ENCODE data around the gene FXYD7. TPM values are rescaled to one million over a fixed set of nuclear protein-coding genes. Genes with fewer than 3 reads are reported as not detected.

Gene FXYD7
- total RNA-seq, 1 experiment from 2014 or later, result not detected

DNA sequence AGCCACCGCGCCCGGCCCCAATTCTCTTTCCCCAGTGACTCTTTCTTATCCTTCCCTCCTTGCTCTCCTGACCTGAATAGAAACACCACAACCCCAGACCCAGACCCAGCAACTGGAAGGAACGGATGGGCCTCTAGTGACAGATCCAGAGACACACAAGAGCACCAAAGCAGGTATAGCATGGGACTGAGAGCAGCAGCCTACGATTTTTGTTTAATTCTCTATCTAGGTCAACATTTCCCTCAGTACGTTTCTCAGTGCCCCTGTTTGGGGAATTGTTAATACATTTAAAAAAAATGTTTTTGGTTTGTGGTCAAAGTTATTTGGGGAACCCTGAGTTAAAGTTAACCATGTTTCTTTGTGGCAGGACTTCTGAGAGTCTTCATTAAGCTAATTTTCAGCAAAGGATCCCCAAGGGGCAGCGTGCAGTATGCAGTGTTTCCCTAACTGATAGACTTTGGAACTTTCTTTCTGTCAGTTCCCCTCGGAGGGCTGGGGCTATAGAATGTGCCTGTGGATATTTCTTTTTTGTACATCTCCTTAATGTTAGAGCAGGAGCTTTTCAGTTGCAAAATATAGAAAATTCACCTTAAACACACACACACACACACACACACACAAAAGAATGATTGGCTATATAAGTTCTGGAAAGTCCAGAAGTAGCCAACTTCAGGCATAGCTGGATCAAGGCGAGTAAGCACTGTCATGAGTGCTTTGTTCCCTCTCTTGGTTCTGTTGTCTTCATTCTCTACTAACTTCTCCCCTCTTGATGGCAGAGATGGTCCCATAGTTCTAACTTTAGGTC, 17.8 kb downstream of the FXYD7 start:
- peak overlapping the region; percentile 55 for H3K27ac Mint-ChIP-seq (ENCODE audit: low read depth, unreplicated experiment)
- H3K36me3 Mint-ChIP-seq (ENCODE audit: insufficient read depth, unreplicated experiment), result peaks cover 63% of the 10 kb centered on the region
- no peak overlapping the region for H3K4me3 Mint-ChIP-seq (ENCODE audit: unreplicated experiment)
- intact Hi-C loops (cut with micrococcal nuclease), result no loop called here
- ChIA-PET POLR2A (interaction anchor here (1.0 kb wide), 1 partner anchor 37 kb away, joined by 3 read pairs; no protein-coding TSS in a partner anchor), CTCF (interaction anchor here (0.7 to 3.1 kb wide), 2 partner anchors 12 to 25 kb away, joined by 3 to 10 read pairs; partner anchors contain the start of gene LGI4)
- no peaks in the 10 kb centered on the region for H3K27me3 Mint-ChIP-seq (ENCODE audit: insufficient read depth, unreplicated experiment)
- TF ChIP-seq, protein P1, sequence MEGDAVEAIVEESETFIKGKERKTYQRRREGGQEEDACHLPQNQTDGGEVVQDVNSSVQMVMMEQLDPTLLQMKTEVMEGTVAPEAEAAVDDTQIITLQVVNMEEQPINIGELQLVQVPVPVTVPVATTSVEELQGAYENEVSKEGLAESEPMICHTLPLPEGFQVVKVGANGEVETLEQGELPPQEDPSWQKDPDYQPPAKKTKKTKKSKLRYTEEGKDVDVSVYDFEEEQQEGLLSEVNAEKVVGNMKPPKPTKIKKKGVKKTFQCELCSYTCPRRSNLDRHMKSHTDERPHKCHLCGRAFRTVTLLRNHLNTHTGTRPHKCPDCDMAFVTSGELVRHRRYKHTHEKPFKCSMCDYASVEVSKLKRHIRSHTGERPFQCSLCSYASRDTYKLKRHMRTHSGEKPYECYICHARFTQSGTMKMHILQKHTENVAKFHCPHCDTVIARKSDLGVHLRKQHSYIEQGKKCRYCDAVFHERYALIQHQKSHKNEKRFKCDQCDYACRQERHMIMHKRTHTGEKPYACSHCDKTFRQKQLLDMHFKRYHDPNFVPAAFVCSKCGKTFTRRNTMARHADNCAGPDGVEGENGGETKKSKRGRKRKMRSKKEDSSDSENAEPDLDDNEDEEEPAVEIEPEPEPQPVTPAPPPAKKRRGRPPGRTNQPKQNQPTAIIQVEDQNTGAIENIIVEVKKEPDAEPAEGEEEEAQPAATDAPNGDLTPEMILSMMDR (IDR thresholded peaks at IDR 0.05; ENCODE audit: unreplicated experiment), result no peak
- DNase-seq (ENCODE audit: unreplicated experiment), result no peak
- H3K4me1 Mint-ChIP-seq (ENCODE audit: insufficient read depth, unreplicated experiment), result peaks cover 8% of the 10 kb centered on the region
- peaks cover 5% of the 10 kb centered on the region for H3K9me3 Mint-ChIP-seq (ENCODE audit: unreplicated experiment)
- BruUV-seq (replicated peaks), result no TSS peak

DNA sequence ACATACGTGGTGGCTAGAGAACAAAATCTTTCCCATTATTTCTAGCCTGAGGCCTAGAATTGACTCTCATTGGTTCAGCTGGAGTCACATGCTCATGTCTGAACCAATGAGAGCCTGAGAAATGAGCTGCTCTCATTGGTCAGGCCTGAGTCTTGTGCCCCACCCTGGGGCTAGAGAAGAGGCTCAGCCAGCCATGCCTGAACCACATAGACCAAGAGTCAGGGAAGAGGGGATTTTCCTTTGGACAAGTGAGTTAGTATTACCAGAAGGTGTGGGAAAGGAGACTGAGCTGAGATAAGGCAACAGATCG, 18.3 kb downstream of the FXYD7 start:
- no TSS peak for BruUV-seq (replicated peaks)
- Mint-ChIP-seq H3K9me3 (ENCODE audit: unreplicated experiment) (peaks cover 10% of the 10 kb centered on the region), H3K27me3 (ENCODE audit: insufficient read depth, unreplicated experiment) (no peaks in the 10 kb centered on the region), H3K4me1 (ENCODE audit: insufficient read depth, unreplicated experiment) (peaks cover 3% of the 10 kb centered on the region), H3K4me3 (ENCODE audit: unreplicated experiment) (no peak overlapping the region), H3K27ac (ENCODE audit: low read depth, unreplicated experiment) (peak overlapping the region; percentile 55), H3K36me3 (ENCODE audit: insufficient read depth, unreplicated experiment) (peaks cover 68% of the 10 kb centered on the region)
- CTCF ChIA-PET, result interaction anchor here (3.1 kb wide), 1 partner anchor 26 kb away, joined by 10 read pairs; the partner anchor contains the start of gene LGI4
- TF ChIP-seq, protein P1 (IDR thresholded peaks at IDR 0.05; ENCODE audit: unreplicated experiment), result no peak
- DNase-seq (ENCODE audit: unreplicated experiment), result no peak
- intact Hi-C loops (cut with micrococcal nuclease), result no loop called here
- POLR2A ChIA-PET, result interaction anchor here (1.0 kb wide), 1 partner anchor 37 kb away, joined by 3 read pairs; no protein-coding TSS in a partner anchor

DNA sequence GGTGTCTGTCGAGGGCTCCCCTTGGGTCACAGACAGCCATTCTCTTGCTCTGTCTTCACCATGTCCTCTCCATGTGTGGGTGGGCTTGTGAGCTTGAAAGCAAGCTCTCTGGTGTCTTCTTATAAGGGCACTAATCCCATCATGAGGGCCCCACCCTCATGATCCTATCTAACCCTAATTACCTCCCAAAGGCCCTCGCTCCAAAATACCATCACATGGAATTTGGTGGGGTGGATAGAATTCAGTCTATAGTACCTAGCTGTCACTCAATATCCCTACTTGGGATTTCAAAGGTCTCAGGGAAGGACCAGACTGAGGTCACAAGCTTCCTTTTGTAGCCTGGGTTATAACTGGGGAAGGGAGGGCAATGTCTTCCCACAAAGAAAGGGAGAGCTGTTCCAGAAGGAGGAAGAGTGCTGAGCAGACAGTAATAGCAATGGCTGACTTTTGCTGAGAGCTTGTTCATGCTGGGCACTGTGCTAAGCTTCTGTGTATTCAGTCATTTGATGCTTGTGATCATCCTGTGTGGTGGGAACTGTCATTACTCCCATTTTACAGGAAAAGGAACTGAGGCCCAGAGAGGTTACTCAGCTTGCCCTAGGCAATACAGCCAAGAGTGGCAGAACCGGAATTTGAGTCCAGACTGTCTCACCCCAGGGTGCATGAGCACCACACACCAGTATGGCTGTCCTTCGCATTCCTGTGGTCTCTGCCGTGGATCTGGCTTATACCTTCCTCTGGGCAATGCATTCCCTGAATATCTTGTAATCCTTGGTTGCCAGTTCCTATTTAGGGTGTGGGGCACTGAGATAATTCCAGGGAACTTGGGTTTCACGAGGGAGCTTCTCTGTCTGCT, 19.6 kb downstream of the FXYD7 start:
- CTCF ChIA-PET, result interaction anchor here (0.6 to 3.1 kb wide), 6 partner anchors 8 to 191 kb away, joined by 3 to 10 read pairs (median 4); partner anchors contain the start of gene LGI4
- Mint-ChIP-seq H3K36me3 (ENCODE audit: insufficient read depth, unreplicated experiment) (peaks cover 68% of the 10 kb centered on the region), H3K4me1 (ENCODE audit: insufficient read depth, unreplicated experiment) (peaks cover 9% of the 10 kb centered on the region), H3K27me3 (ENCODE audit: insufficient read depth, unreplicated experiment) (no peaks in the 10 kb centered on the region), H3K9me3 (ENCODE audit: unreplicated experiment) (peaks cover 14% of the 10 kb centered on the region), H3K27ac (ENCODE audit: low read depth, unreplicated experiment) (peak overlapping the region; percentile 93), H3K4me3 (ENCODE audit: unreplicated experiment) (no peak overlapping the region)
- BruUV-seq (replicated peaks), result no TSS peak
- POLR2A ChIA-PET, result interaction anchor here (0.6 kb wide), 1 partner anchor 9 kb away, joined by 3 read pairs; no protein-coding TSS in a partner anchor
- TF ChIP-seq, protein P1 (IDR thresholded peaks at IDR 0.05; ENCODE audit: unreplicated experiment), result no peak
- DNase-seq (ENCODE audit: unreplicated experiment), result peak; percentile 74
- intact Hi-C loops (cut with micrococcal nuclease), result no loop called here

DNA sequence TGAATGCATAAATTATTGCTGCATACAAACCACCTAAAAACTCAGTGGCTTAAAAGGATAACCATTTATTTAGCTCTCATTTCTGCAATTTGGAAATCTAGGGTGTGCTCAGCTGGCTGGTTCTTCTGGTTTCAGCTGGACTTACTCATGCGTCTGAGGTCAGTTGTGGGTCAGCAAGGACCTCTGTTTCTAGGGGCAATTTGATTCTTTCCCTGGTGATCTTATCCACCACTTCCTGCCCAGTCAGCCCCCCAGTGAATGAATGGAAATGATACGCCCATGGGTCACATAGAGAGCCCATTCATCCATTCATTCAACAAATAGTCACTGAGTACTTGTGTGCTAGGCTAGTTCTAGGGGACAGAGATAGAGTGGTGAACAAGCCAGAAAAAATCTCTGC, 21.4 kb downstream of the FXYD7 start:
- no peak for DNase-seq (ENCODE audit: unreplicated experiment)
- ChIA-PET CTCF (no interaction called here), POLR2A (no interaction called here)
- Mint-ChIP-seq H3K36me3 (ENCODE audit: insufficient read depth, unreplicated experiment) (peaks cover 56% of the 10 kb centered on the region), H3K4me3 (ENCODE audit: unreplicated experiment) (no peak overlapping the region), H3K4me1 (ENCODE audit: insufficient read depth, unreplicated experiment) (peaks cover 24% of the 10 kb centered on the region), H3K27ac (ENCODE audit: low read depth, unreplicated experiment) (no peak overlapping the region), H3K27me3 (ENCODE audit: insufficient read depth, unreplicated experiment) (no peaks in the 10 kb centered on the region), H3K9me3 (ENCODE audit: unreplicated experiment) (peaks cover 14% of the 10 kb centered on the region)
- no TSS peak for BruUV-seq (replicated peaks)
- intact Hi-C loops (cut with micrococcal nuclease), result no loop called here
- TF ChIP-seq, protein P1 (IDR thresholded peaks at IDR 0.05; ENCODE audit: unreplicated experiment), result no peak

All from MCF 10A (cell line).